Activated T-cell treated with anti-CD3 and anti-CD28 coated beads, Interleukin-2, amount 50 U/mL, for 48 hours (primary cell): ENCODE data around the gene LRIT2.
"Not testable (repeated sequence)": the region's sequence is repeated elsewhere in the genome, so short reads cannot be mapped to it uniquely, and the experiment has no call there.

Source experiments
- DNase-seq, 2 experiments: peaks; one replicate each; pipeline ENCODE4 v3.0.0-alpha.2; 2020

LRIT2 gene

GRCh38 chr10:84179059-84179710, 46.2 kb downstream of the LRIT2 start:
- no peak for DNase-seq

GRCh38 chr10:84178160-84178609, 47.2 kb downstream of the LRIT2 start:
- no peak for DNase-seq

GRCh38 chr10:84177541-84178141, 47.7 kb downstream of the LRIT2 start:
- DNase-seq, result peak; percentile 37 to 42

GRCh38 chr10:84176836-84177474, 48.4 kb downstream of the LRIT2 start:
- no peak for DNase-seq

- peak in 1 of 2 experiments; percentile 4 for DNase-seq
These were observed 49.0 kb downstream of the LRIT2 start for GRCh38 chr10:84176351-84176750.

- no peak for DNase-seq
These were observed 49.9 kb downstream of the LRIT2 start for GRCh38 chr10:84175436-84175835.

- peak in 1 of 2 experiments; percentile 6 for DNase-seq
These were observed 51.8 kb downstream of the LRIT2 start, which contains the start of gene GPR15LG for GRCh38 chr10:84173501-84173929. GPR15LG (plus strand) TSS chr10:84173801; CDS start chr10:84173852, 51 bp downstream.

GRCh38 chr10:84172467-84173356, 52.6 kb downstream of the LRIT2 start:
- DNase-seq, result peak in 1 of 2 experiments; percentile 14

GRCh38 chr10:84171700-84172466, 53.5 kb downstream of the LRIT2 start:
- peak in 1 of 2 experiments; percentile 15 for DNase-seq

- DNase-seq, result not testable (repeated sequence)
These were observed 54.1 kb downstream of the LRIT2 start for GRCh38 chr10:84171237-84171636.
